Smooth muscle cell of the brain vasculature (primary cell): ENCODE results near the gene TENT4B.

ENCODE experiments used
- DNase-seq: peaks from one replicate; pipeline ENCODE4 v3.0.0-alpha.2; 2012; ENCODE audit warnings: low read depth, low spot score

TENT4B gene

GRCh38 chr16:50195756-50196155 lies 42.6 kb downstream of the TENT4B start:
- no peak for DNase-seq

GRCh38 chr16:50197582-50197981 lies 44.5 kb downstream of the TENT4B start:
- no peak for DNase-seq

- no peak for DNase-seq
Observed at GRCh38 chr16:50198802-50199403, 45.8 kb downstream of the TENT4B start.

GRCh38 chr16:50201787-50202186 lies 48.7 kb downstream of the TENT4B start:
- DNase-seq, result no peak

DNA sequence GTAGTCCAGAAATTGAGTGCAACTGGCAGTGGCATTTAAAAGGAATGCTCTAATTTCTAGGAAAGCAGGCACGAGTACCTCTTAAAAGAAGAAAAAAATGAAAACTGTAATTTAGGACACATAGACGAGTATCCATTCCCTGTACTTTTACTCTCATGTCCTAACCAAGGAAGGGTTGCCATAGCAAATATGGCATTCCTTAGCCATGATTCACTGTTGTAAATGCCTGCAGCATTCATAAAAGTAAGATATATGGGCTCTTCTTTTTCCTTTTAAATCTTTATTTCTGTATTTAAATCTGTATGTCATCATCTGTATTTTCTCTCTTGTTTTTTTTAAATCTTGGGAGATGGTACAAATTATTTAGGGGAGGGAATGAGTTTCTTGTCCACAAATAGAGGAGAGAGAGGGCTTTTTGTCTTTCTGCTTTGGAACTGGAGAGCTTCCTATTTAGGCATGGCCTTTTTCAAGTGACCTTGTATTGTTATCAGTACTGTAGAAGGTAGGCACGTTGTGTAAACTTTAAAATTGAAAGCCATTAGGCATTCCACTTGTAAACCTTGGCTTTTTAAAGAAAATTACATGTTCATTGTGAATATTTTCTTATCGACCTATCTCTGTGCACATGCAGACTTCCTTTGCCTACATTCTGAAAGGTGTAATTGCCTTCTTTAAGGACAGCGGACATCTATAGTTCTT lies 50.0 kb downstream of the TENT4B start:
- DNase-seq, result peak; percentile 60

GRCh38 chr16:50203681-50204080 lies 50.6 kb downstream of the TENT4B start:
- DNase-seq, result no peak

GRCh38 chr16:50204453-50205108 lies 51.5 kb downstream of the TENT4B start:
- no peak for DNase-seq

DNA sequence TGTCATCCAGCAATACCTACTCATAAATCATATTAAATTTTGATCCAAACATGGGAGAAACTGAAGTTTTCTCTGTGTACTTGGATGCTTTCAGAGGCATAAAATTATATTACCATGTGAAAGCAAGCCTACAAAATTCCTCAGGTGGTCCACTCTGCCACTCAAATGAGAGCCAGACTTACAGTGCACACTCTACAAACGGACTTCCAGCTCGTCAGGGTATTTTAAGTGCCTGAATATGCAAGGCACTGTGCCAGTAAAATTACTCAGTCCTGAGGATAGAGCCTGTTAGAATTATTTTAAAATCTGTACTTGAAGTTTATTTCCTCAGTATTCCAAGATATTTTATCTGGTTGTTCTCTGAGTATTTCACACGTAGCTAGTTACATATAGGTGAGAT lies 54.5 kb downstream of the TENT4B start:
- DNase-seq, result no peak

GRCh38 chr16:50208460-50208931 lies 55.4 kb downstream of the TENT4B start:
- no peak for DNase-seq

GRCh38 chr16:50209546-50210265 lies 56.6 kb downstream of the TENT4B start:
- DNase-seq, result no peak

DNA sequence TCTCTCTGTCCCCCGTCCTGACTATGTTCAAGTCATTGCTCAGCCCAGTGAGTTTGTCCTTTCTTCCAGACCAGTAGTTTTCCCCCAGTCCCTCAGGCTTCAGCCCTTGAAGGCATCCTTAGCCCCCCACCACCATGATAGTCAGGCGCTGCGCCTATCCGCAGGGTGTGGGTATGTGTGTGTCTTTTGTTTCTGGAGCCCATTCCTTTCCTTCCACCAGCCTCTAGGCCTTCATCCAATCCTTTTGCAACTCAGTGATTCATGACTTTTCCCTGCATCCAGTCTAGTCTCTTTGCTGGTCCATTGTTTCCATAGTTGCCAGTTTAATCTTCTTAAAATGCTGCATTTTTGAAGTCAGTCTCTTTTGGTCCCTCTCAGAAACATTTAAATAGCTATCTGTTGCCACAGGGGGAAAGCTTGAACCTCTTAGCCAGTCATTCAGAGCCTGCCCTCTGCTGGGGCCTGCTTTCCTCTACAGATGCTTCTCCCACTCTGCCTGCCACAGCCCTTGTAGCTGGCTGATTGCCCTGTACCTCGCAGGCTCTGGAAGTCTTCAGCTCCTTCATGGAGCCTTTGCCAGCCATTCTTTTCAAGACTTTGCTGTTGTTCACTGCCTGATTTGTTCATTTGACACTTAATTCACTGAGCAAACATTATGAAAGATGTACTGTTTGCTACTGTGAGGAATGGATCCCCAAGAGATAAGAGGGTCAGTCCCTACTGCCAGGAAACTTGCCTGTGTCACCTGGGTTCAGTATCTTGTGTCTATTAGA lies 57.3 kb downstream of the TENT4B start:
- DNase-seq, result peak; percentile 58

GRCh38 chr16:50213939-50214519 lies 60.9 kb downstream of the TENT4B start:
- peak; percentile 50 for DNase-seq

- no peak for DNase-seq
Observed at GRCh38 chr16:50215680-50216079, 62.6 kb downstream of the TENT4B start.

DNA sequence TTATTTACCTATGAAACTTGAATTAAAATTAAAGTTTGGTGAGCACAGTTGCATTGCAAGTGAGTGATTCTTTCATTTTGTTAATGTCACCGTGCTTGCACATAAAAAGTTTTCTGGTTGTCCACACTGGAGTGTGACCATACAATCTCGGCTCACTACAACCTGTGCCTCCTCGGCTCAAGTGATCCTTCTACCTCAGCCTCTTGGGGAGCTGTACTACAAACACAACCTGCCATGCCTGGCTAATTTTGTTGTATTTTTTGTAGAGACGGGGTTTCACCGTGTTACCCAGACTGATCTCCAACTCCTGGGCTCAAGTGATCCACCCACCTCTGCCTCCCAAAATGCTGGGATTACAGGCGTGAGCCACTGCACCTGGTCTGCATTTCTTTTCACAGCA lies 63.1 kb downstream of the TENT4B start:
- no peak for DNase-seq

DNA sequence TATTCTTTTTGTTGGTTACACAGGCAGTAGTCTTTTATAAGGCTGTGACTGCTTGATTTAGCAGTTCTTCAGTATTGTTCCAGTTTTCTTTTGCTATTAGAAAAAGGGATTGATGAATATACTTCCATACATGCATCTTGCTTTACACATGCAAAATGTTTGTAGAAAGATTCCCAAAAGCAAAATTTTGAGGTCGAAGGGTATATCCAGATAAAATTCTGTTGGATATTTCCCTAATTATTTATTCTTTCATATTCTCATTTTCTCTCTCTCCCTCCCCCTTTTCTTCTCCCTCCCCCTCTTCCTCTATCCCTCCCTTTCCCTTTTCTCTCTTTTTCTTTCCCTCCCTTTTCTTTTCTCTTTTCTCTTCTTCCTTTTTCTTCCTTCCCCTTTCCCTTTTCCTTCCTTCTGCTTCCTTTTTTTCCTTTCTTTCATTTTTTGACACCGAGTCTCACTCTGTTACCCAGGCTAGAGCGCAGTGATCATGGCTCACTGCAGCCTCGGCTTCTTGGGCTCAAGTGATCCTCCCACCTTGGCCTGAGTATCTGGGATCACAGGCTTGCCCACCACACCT lies 66.4 kb downstream of the TENT4B start:
- DNase-seq, result no peak

DNA sequence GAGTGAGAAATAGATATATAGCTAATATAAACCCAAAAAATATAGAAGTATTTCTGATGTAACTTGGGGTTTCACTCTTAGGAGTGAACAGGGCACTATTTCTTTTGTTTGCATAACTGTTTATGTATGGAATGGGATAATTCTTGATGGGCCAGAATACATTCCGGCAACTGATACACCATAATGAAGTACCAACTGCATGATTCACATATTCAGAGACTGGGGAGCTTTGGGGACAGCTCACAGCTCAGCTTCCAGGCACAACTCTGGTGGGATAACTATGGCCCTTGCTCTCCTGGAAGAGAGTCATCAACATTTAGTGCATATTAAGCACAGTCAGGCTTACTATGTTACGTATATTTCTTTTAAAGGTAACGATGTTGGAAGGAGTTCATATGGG lies 71.2 kb downstream of the TENT4B start:
- DNase-seq, result no peak

- DNase-seq, result no peak
Observed at GRCh38 chr16:50227120-50227519, 74.0 kb downstream of the TENT4B start.

- DNase-seq, result no peak
Observed at GRCh38 chr16:50227665-50228064, 74.6 kb downstream of the TENT4B start.

DNA sequence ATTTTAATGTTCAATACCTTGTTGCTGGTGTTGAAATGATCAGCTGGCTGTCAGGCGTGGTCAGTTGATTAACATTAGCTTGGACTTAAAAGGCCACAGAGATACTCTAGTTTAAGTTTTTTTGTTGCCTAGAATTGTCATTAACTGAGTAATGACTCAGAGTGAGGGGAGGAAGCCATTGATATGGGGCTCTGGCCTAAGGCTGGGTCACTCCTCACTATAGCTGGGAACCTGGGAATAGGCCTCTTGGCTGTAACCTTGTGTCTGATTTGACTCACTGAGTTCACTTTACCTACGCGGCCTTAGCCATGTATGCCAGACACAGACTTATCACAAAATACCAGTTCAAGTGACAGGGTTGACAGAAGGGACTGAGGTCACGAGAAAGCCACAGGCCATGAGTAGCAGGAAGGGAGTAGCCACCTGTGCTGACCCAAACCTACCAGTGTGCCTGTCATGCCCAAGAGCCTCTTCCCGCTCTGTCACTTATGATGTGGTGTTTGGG lies 75.3 kb downstream of the TENT4B start:
- no peak for DNase-seq

DNA sequence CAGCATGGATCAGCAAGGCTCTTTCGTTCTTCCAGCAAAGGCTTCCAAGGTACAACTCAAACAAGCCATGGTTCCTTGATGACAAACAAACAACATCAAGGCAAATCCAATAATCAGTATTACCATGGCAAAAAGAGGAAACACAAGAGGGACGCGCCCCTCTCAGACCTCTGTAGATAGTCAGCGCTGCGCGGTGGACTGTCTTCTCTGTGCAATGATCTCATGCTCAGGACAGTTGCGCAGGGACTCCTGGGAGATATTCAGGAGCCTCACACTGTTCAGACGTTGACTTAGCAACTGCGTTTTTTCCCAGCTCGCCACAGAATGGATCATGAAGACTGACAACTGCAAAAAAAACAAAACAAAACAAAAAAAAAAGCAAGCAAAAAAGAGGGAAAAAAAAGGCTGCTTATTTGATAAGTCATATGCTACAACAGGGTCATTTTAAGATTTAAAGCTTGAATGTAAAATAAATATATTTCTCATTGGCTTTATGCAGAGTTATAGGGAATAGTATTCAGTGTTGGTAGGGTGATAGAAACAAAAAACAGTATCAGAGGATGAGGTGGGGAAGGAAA lies 76.1 kb downstream of the TENT4B start:
- DNase-seq, result no peak
